ENCODE data around the gene SERPINA12. TPM values are rescaled to one million over a fixed set of nuclear protein-coding genes. Genes with fewer than 3 reads are reported as not detected.
A peak's percentile ranks its signal among the peaks of the same experiment; 100 is the strongest.

The SERPINA12 gene
- total and polyA plus RNA-seq, 2 donors (not counting 1 experiment from before 2014, with no cell fraction given): not detected

DNA sequence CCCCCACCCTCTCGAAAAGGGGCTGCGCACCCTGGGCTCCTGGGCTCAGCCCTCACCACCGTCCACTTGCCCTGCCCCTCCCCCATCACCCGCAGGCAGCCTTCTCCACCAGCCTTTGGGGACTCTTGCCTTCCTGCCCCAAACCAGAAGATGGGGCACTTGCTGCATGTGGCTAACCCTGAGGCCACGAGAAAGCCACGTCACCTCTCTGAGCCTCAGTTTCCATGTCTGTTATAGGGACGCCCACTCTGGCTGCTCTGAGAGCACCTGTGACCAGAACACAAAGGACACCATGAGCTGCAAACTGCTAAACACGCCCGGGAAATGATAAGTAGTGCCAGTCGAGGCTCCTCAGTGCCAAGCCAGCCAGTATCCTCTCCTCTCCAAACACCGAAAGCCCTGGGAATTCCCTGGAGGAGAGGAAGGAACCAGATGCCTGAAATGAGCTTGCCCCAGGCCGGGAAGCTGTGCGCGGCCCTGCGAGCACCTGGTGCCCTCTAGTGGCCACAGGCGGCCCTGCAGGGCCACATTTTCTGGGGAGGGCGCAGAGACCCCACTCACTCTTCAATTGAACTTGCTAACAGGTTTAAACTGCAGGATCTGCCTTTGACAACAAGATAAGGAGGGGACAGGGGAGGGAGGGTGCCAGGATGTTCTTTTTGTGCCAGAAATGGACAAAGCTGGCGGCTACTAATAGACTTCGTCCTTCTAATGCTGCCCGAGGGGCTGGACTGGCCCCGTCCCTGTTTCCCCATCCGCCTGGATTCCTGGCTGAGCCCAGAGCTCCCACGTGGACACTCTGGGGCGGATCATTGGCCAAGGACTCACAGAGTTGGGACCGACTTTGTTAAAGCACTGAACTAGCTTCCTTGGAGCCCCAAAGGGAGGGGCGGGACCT lies 23.1 kb downstream of the SERPINA12 start:
- Histone ChIP-seq H3K27ac (ENCODE audit: insufficient read depth, low read length) (no peak overlapping the region), H3K4me1 (ENCODE audit: control insufficient read depth, extremely low read depth, insufficient read depth, low read length) (no peaks in the 10 kb centered on the region), H3K36me3 (ENCODE audit: control insufficient read depth, insufficient read depth, low read length) (no peaks in the 10 kb centered on the region), H3K4me3 (replicated peaks in 1 of 4; ENCODE audit: control extremely low read depth in 1 of 4, insufficient read depth in 1 of 4, low read depth in 3 of 4, low read length in 4 of 4) (no peak overlapping the region), H4K20me1 (ENCODE audit: control insufficient read depth, extremely low read depth, insufficient read depth, low read length) (no peaks in the 10 kb centered on the region), H3K27me3 (ENCODE audit: control insufficient read depth, insufficient read depth, low read length) (no peaks in the 10 kb centered on the region), H3K9me3 (ENCODE audit: control insufficient read depth, insufficient read depth, low read depth, low read length) (no peaks in the 10 kb centered on the region), H3K79me2 (ENCODE audit: control insufficient read depth, insufficient read depth, low read length) (no peaks in the 10 kb centered on the region), H3K4me2 (ENCODE audit: extremely low read depth, insufficient read depth, low read length) (no peak overlapping the region), H2AFZ (ENCODE audit: low read length) (no peak overlapping the region), H3K9ac (ENCODE audit: insufficient read depth, low read length) (no peak overlapping the region)
- TF ChIP-seq CTCF (conservative IDR thresholded peaks at IDR 0.05 in 1 of 2, IDR thresholded peaks at IDR 0.05 in 1 of 2; ENCODE audit: low read depth in 1 of 2, low read length in 2 of 2): peak; percentile 96 to 99
- no peak for TF ChIP-seq EZH2 (IDR thresholded peaks at IDR 0.05; ENCODE audit: low read length, missing control alignments)
- DNase-seq (ENCODE audit: low read depth in 2 of 2): peak; percentile 30 to 34

DNA sequence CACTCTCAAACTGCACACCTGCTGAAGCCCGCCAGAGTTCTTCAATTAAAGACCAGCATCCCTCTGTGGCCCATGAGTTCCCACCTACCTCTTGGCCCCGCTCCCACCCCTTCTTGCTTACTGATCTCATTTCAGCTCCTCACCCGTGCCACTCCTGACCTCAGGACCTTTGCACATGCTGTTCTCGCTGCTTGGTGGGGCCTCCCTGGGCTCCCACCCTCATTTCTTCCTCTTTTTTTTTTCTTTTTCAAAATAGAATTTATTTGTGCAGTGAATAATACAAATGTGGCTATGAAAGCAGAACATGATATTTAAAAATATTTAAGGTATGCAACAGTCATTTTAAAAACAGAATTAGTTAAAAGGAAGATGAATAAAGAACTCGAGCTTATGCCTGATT lies 24.8 kb downstream of the SERPINA12 start:
- Histone ChIP-seq H2AFZ (ENCODE audit: low read length) (no peak overlapping the region), H3K79me2 (ENCODE audit: control insufficient read depth, insufficient read depth, low read length) (no peaks in the 10 kb centered on the region), H3K36me3 (ENCODE audit: control insufficient read depth, insufficient read depth, low read length) (no peaks in the 10 kb centered on the region), H3K27ac (ENCODE audit: insufficient read depth, low read length) (no peak overlapping the region), H3K4me1 (ENCODE audit: control insufficient read depth, extremely low read depth, insufficient read depth, low read length) (no peaks in the 10 kb centered on the region), H3K4me2 (ENCODE audit: extremely low read depth, insufficient read depth, low read length) (no peak overlapping the region), H3K27me3 (ENCODE audit: control insufficient read depth, insufficient read depth, low read length) (no peaks in the 10 kb centered on the region), H3K9me3 (ENCODE audit: control insufficient read depth, insufficient read depth, low read depth, low read length) (no peaks in the 10 kb centered on the region), H3K9ac (ENCODE audit: insufficient read depth, low read length) (no peak overlapping the region), H3K4me3 (replicated peaks in 1 of 4; ENCODE audit: control extremely low read depth in 1 of 4, insufficient read depth in 1 of 4, low read depth in 3 of 4, low read length in 4 of 4) (no peak overlapping the region), H4K20me1 (ENCODE audit: control insufficient read depth, extremely low read depth, insufficient read depth, low read length) (no peaks in the 10 kb centered on the region)
- TF ChIP-seq EZH2 (IDR thresholded peaks at IDR 0.05; ENCODE audit: low read length, missing control alignments) (no peak), CTCF (conservative IDR thresholded peaks at IDR 0.05 in 1 of 2, IDR thresholded peaks at IDR 0.05 in 1 of 2; ENCODE audit: low read depth in 1 of 2, low read length in 2 of 2) (no peak)
- DNase-seq (ENCODE audit: low read depth in 2 of 2): no peak

GRCh38 chr14:94483729-94484275 lies 25.5 kb downstream of the SERPINA12 start:
- no peak overlapping the region for H3K4me3 ChIP-seq (replicated peaks in 1 of 4; ENCODE audit: control extremely low read depth in 1 of 4, insufficient read depth in 1 of 4, low read depth in 3 of 4, low read length in 4 of 4)

More at GRCh38 chr14:94483729-94484275, 25.5 kb downstream of the SERPINA12 start:
- peak in 1 of 2 donors; percentile 64 for DNase-seq (ENCODE audit: low read depth in 2 of 2)
- Histone ChIP-seq H4K20me1 (ENCODE audit: control insufficient read depth, extremely low read depth, insufficient read depth, low read length) (no peaks in the 10 kb centered on the region), H3K27ac (ENCODE audit: insufficient read depth, low read length) (no peak overlapping the region), H3K9me3 (ENCODE audit: control insufficient read depth, insufficient read depth, low read depth, low read length) (no peaks in the 10 kb centered on the region), H3K79me2 (ENCODE audit: control insufficient read depth, insufficient read depth, low read length) (no peaks in the 10 kb centered on the region), H3K36me3 (ENCODE audit: control insufficient read depth, insufficient read depth, low read length) (no peaks in the 10 kb centered on the region), H3K27me3 (ENCODE audit: control insufficient read depth, insufficient read depth, low read length) (no peaks in the 10 kb centered on the region), H3K4me1 (ENCODE audit: control insufficient read depth, extremely low read depth, insufficient read depth, low read length) (no peaks in the 10 kb centered on the region), H3K9ac (ENCODE audit: insufficient read depth, low read length) (no peak overlapping the region), H3K4me2 (ENCODE audit: extremely low read depth, insufficient read depth, low read length) (no peak overlapping the region), H2AFZ (ENCODE audit: low read length) (no peak overlapping the region)
- TF ChIP-seq CTCF (conservative IDR thresholded peaks at IDR 0.05 in 1 of 2, IDR thresholded peaks at IDR 0.05 in 1 of 2; ENCODE audit: low read depth in 1 of 2, low read length in 2 of 2) (no peak), EZH2 (IDR thresholded peaks at IDR 0.05; ENCODE audit: low read length, missing control alignments) (no peak)
